Smooth muscle cell (in vitro differentiated cells): Measurements from ENCODE around the gene ZBTB21. TPM values are rescaled to one million over a fixed set of nuclear protein-coding genes. Genes with fewer than 3 reads are reported as not detected.
A peak's percentile ranks its signal among the peaks of the same experiment; 100 is the strongest.

Experiments
- DNase-seq: peaks from one replicate; lab custom pipeline; 2025; ENCODE audit not compliant: unreplicated experiment; lab: John Stamatoyannopoulos, UW
- H2AFZ ChIP-seq: fragments of 200-600 bp; sonication (generic); 2 replicates; pipeline ENCODE4 v1.6.0; 2016; ENCODE audit warnings: antibody characterized with exemption, low read depth, mild to moderate bottlenecking
- H3F3A ChIP-seq: fragments of 200-600 bp; sonication (generic); 2 replicates; pipeline ENCODE4 v1.6.0; 2017; ENCODE audit warnings: antibody characterized with exemption, low read depth
- H3K27ac ChIP-seq: fragments of 200-600 bp; sonication (generic); 2 replicates; pipeline ENCODE4 v1.5.1; 2016; ENCODE audit warnings: low read depth, mild to moderate bottlenecking
- H3K27me3 ChIP-seq: fragments of 200-600 bp; sonication (generic); 2 replicates; pipeline ENCODE4 v1.6.1; 2016; ENCODE audit warnings: low read depth, mild to moderate bottlenecking
- H3K36me3 ChIP-seq: fragments of 200-600 bp; sonication (generic); 2 replicates; pipeline ENCODE4 v1.5.1; 2016; ENCODE audit warnings: low read depth
- H3K4me1 ChIP-seq: fragments of 200-600 bp; sonication (generic); 2 replicates; pipeline ENCODE4 v1.5.1; 2016; ENCODE audit warnings: low read depth
- H3K4me2 ChIP-seq: fragments of 200-600 bp; sonication (generic); 2 replicates; pipeline ENCODE4 v1.6.0; 2016; ENCODE audit warnings: mild to moderate bottlenecking
- H3K4me3 ChIP-seq: fragments of 200-600 bp; sonication (generic); 2 replicates; pipeline ENCODE4 v1.5.1; 2016; ENCODE audit warnings: mild to moderate bottlenecking
- H3K79me2 ChIP-seq: fragments of 200-600 bp; sonication (generic); 2 replicates; pipeline ENCODE4 v1.6.0; 2016; ENCODE audit warnings: low read depth, mild to moderate bottlenecking
- H3K9ac ChIP-seq: fragments of 200-600 bp; sonication (generic); 2 replicates; pipeline ENCODE4 v1.6.0; 2016; ENCODE audit warnings: low read depth
- H3K9me3 ChIP-seq: fragments of 200-600 bp; sonication (generic); replicated peaks from 2 replicates; pipeline ENCODE4 v1.5.1; 2016; ENCODE audit warnings: low read depth
- H4K20me1 ChIP-seq: fragments of 200-600 bp; sonication (generic); 2 replicates; pipeline ENCODE4 v1.6.0; 2016; ENCODE audit warnings: low read depth
- WGBS: methylation state at CpG from one replicate; pipeline ENCODE4 v1.1.7; 2016; ENCODE audit warnings: low lambda C conversion rate; 5-methylcytosine and 5-hydroxymethylcytosine counted together
- polyA plus RNA-seq: library from polyadenylated mRNA; unstranded; fragments of >200 nt; fragmentation: Nextera tagmentation; extraction: Ambion mirVana; gene quantifications from 2 replicates; pipeline ENCODE4 v1.2.1, GENCODE V29; 2016
- total RNA-seq: library from RNA; depleted of rRNA; stranded (reverse); fragments of >200 nt; gene quantifications from 2 replicates; pipeline ENCODE4 v1.2.3, GENCODE V29; 2014
- TF ChIP-seq, protein P1 (sequence below): fragments of 200-600 bp; sonication (generic); IDR thresholded peaks from 2 replicates; pipeline ENCODE4 v1.5.1; 2017; ENCODE audit warnings: borderline replicate concordance, mild to moderate bottlenecking, antibody characterized with exemption; ENCODE audit not compliant: insufficient read depth, poor library complexity, severe bottlenecking

Gene ZBTB21
- 22.5 and 24.1 TPM in 2 replicates for total RNA-seq
- polyA plus RNA-seq: 6.2 and 8.4 TPM in 2 replicates

GRCh38 chr21:42009831-42010506 lies at the start of gene ZBTB21:
ZBTB21 (minus strand) TSS chr21:42010360; CDS start chr21:41994095, 16,265 bp downstream.
- H4K20me1 ChIP-seq: peaks cover 5% of the 10 kb centered on the region
- 1% methylated on average over 68 of the region's 75 CpGs for WGBS
- TF ChIP-seq, protein P1, sequence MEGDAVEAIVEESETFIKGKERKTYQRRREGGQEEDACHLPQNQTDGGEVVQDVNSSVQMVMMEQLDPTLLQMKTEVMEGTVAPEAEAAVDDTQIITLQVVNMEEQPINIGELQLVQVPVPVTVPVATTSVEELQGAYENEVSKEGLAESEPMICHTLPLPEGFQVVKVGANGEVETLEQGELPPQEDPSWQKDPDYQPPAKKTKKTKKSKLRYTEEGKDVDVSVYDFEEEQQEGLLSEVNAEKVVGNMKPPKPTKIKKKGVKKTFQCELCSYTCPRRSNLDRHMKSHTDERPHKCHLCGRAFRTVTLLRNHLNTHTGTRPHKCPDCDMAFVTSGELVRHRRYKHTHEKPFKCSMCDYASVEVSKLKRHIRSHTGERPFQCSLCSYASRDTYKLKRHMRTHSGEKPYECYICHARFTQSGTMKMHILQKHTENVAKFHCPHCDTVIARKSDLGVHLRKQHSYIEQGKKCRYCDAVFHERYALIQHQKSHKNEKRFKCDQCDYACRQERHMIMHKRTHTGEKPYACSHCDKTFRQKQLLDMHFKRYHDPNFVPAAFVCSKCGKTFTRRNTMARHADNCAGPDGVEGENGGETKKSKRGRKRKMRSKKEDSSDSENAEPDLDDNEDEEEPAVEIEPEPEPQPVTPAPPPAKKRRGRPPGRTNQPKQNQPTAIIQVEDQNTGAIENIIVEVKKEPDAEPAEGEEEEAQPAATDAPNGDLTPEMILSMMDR: no peak

GRCh38 chr21:42059721-42060120 lies 49.6 kb upstream of the ZBTB21 start:
- no peak overlapping the region for H2AFZ ChIP-seq
- 91% methylated on average over 10 of the region's 10 CpGs for WGBS

More at GRCh38 chr21:42009831-42010506, at the start of gene ZBTB21:
- peak within 1 kb of the TSS; percentile 95 for H3K4me2 ChIP-seq
- H3F3A ChIP-seq: no peaks in the 10 kb centered on the region
- H3K36me3 ChIP-seq: no peaks in the 10 kb centered on the region
- H3K9me3 ChIP-seq: no peaks in the 10 kb centered on the region
- peaks cover 5% of the 10 kb centered on the region for H3K4me1 ChIP-seq
- peak within 1 kb of the TSS; percentile 98 for H3K9ac ChIP-seq
- DNase-seq: peak; percentile 96
- peak within 1 kb of the TSS; percentile 97 for H3K27ac ChIP-seq
- H3K4me3 ChIP-seq: peak within 1 kb of the TSS; percentile 83
- peak within 1 kb of the TSS; percentile 65 for H2AFZ ChIP-seq
- H3K27me3 ChIP-seq: no peaks in the 10 kb centered on the region
- H3K79me2 ChIP-seq: peaks cover 41% of the 10 kb centered on the region

DNA sequence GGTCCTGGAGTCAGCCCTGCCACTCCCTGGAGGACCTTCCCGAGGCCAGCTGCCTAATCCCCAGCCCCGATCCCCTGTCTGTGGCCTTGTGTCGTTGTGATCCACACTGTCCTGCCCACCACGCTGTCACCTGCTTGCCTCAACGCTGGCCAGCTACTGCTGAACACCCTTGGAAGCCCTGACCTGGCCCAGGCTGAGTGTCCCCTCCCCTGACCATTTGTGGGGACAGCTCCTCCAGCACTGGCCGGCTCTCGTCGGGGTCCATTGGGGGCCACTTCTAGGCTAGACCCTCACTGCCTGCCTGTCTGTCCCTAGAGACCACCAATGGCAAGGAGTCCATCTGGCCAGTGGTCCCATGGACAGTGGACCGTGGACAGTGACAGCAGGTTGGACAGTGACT lies 49.0 kb upstream of the ZBTB21 start:
- TF ChIP-seq, protein P1: no peak
- DNase-seq: no peak

More at GRCh38 chr21:42059721-42060120, 49.6 kb upstream of the ZBTB21 start:
- Histone ChIP-seq H3K9me3 (no peaks in the 10 kb centered on the region), H3K4me3 (no peak overlapping the region), H4K20me1 (no peaks in the 10 kb centered on the region), H3K9ac (no peak overlapping the region), H3K4me1 (peaks cover 21% of the 10 kb centered on the region), H3K27me3 (no peaks in the 10 kb centered on the region), H3K4me2 (no peak overlapping the region), H3K36me3 (no peaks in the 10 kb centered on the region), H3K79me2 (no peaks in the 10 kb centered on the region), H3F3A (no peaks in the 10 kb centered on the region), H3K27ac (no peak overlapping the region)
- DNase-seq: no peak
- TF ChIP-seq, protein P1: no peak

DNA sequence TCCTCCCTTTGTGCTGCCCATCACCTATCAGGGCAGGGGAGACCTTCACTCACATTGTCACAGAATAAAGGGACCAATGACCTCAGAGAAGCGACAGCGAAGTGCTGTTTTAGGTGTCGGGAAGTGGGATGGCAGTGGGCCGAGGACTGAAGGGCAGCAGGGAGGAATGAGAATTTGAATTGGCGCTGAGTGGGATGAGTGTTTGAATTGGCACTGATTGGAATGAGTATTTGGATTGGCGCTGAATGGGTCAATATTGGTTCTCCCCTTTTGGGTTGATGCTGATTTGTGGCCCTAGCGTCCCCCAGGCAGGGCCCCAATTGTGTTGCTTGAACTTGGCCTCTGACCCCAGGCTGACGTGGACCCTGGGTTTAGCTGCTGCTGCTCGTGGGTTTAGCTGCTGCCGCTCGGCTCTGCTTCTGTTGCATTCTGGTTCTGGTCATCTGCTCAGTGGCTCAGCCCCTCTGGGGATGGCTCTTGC lies 48.5 kb upstream of the ZBTB21 start:
- Histone ChIP-seq H3K36me3 (no peaks in the 10 kb centered on the region), H4K20me1 (no peaks in the 10 kb centered on the region), H3K27me3 (no peaks in the 10 kb centered on the region), H3K4me3 (no peak overlapping the region), H3F3A (no peaks in the 10 kb centered on the region), H3K27ac (no peak overlapping the region), H3K79me2 (no peaks in the 10 kb centered on the region), H3K9ac (no peak overlapping the region), H3K4me1 (peaks cover 14% of the 10 kb centered on the region), H3K9me3 (no peaks in the 10 kb centered on the region), H3K4me2 (no peak overlapping the region), H2AFZ (no peak overlapping the region)
- WGBS: 97% methylated on average over 11 of the region's 11 CpGs
- DNase-seq: no peak
- TF ChIP-seq, protein P1: no peak

More for the DNA sequence above, 49.0 kb upstream of the ZBTB21 start:
- Histone ChIP-seq H3K9me3 (no peaks in the 10 kb centered on the region), H3F3A (no peaks in the 10 kb centered on the region), H3K4me3 (no peak overlapping the region), H3K79me2 (no peaks in the 10 kb centered on the region), H4K20me1 (no peaks in the 10 kb centered on the region), H3K27me3 (no peaks in the 10 kb centered on the region), H3K4me1 (peaks cover 19% of the 10 kb centered on the region), H2AFZ (no peak overlapping the region), H3K4me2 (no peak overlapping the region), H3K36me3 (no peaks in the 10 kb centered on the region), H3K9ac (no peak overlapping the region), H3K27ac (no peak overlapping the region)
- WGBS: 93% methylated on average over 9 of the region's 9 CpGs
